ENCODE data around the gene ANG. TPM values are rescaled to one million over a fixed set of nuclear protein-coding genes. Genes with fewer than 3 reads are reported as not detected.
"Not testable (repeated sequence)": the region's sequence is repeated elsewhere in the genome, so short reads cannot be mapped to it uniquely, and the experiment has no call there.

ANG gene
- total and polyA plus RNA-seq, 7 experiments from 2014 or later, result 0.40 to 3.5 (median 1.6) TPM; not detected in 3

GRCh38 chr14:20699931-20700330 is 11.4 kb downstream of the ANG start:
- ChIA-PET CTCF (interaction anchor here (0.5 to 1.7 kb wide), 4 partner anchors 155 to 377 kb away, joined by 3 to 7 read pairs (median 4); no protein-coding TSS in a partner anchor), POLR2A (no interaction called here)
- Mint-ChIP-seq H3K36me3 (no peaks in the 10 kb centered on the region), H3K27ac (no peak overlapping the region), H3K4me3 (no peak overlapping the region), H3K9me3 (no peaks in the 10 kb centered on the region), H3K4me1 (peaks cover 0 to 1% (median 0%) of the 10 kb centered on the region in 7 donors), H3K27me3 (peaks cover 0 to 15% (median 0%) of the 10 kb centered on the region in 5 donors)
- Histone ChIP-seq H3K27me3 (ENCODE audit: control insufficient read depth in 2 of 2, insufficient read depth in 2 of 2, low read length in 2 of 2) (no peaks in the 10 kb centered on the region), H3K27ac (ENCODE audit: low read depth, low read length) (no peak overlapping the region), H3K4me3 (ENCODE audit: low read length) (no peak overlapping the region), H3K9me3 (ENCODE audit: control insufficient read depth in 2 of 3, low read length in 3 of 3) (no peaks in the 10 kb centered on the region), H3K36me3 (ENCODE audit: control insufficient read depth in 2 of 3, insufficient read depth in 3 of 3, low read length in 3 of 3) (no peaks in the 10 kb centered on the region), H3K4me1 (ENCODE audit: control insufficient read depth in 2 of 2, insufficient read depth in 2 of 2, low read length in 2 of 2) (no peaks in the 10 kb centered on the region)
- DNase-seq (no peak), ATAC-seq (no peak)
- intact Hi-C loops (cut with micrococcal nuclease), result loop anchor here in 1 of 2 donors (5.0 kb wide), 1 partner anchor 342 kb away; the partner anchor contains the start of gene RNASE7

GRCh38 chr14:20700965-20701364 is 12.4 kb downstream of the ANG start:
- POLR2A ChIA-PET, ATAC-seq: not testable (repeated sequence)

GRCh38 chr14:20706657-20707355 is 18.2 kb downstream of the ANG start:
- no peak for ATAC-seq
- H3K36me3 ChIP-seq (ENCODE audit: control insufficient read depth in 2 of 3, insufficient read depth in 3 of 3, low read length in 3 of 3), result no peaks in the 10 kb centered on the region
- H3K4me3 ChIP-seq (ENCODE audit: low read length), result no peak overlapping the region
- ChIA-PET CTCF (no interaction called here), POLR2A (no interaction called here)
- Mint-ChIP-seq H3K27me3 (peaks cover 0 to 6% (median 0%) of the 10 kb centered on the region in 5 donors), H3K4me1 (no peaks in the 10 kb centered on the region), H3K9me3 (peaks cover 0 to 3% (median 0%) of the 10 kb centered on the region in 11 donors), H3K4me3 (no peak overlapping the region), H3K36me3 (no peaks in the 10 kb centered on the region), H3K27ac (no peak overlapping the region)
- H3K9me3 ChIP-seq (ENCODE audit: control insufficient read depth in 2 of 3, low read length in 3 of 3), result no peaks in the 10 kb centered on the region
- no peaks in the 10 kb centered on the region for H3K4me1 ChIP-seq (ENCODE audit: control insufficient read depth in 2 of 2, insufficient read depth in 2 of 2, low read length in 2 of 2)
- H3K27me3 ChIP-seq (ENCODE audit: control insufficient read depth in 2 of 2, insufficient read depth in 2 of 2, low read length in 2 of 2), result peaks cover 0 to 5% of the 10 kb centered on the region in 2 donors
- intact Hi-C loops (cut with micrococcal nuclease), result no loop called here
- DNase-seq, result no peak
- no peak overlapping the region for H3K27ac ChIP-seq (ENCODE audit: low read depth, low read length)

More at GRCh38 chr14:20700965-20701364, 12.4 kb downstream of the ANG start:
- H3K4me3 ChIP-seq (ENCODE audit: low read length); H3K36me3 Mint-ChIP-seq; H3K27ac ChIP-seq (ENCODE audit: low read depth, low read length); H3K9me3 ChIP-seq (ENCODE audit: control insufficient read depth in 2 of 3, low read length in 3 of 3); H3K9me3 Mint-ChIP-seq; H3K36me3 ChIP-seq (ENCODE audit: control insufficient read depth in 2 of 3, insufficient read depth in 3 of 3, low read length in 3 of 3); H3K4me1 Mint-ChIP-seq; DNase-seq; H3K27ac Mint-ChIP-seq; H3K27me3 ChIP-seq (ENCODE audit: control insufficient read depth in 2 of 2, insufficient read depth in 2 of 2, low read length in 2 of 2); intact Hi-C loops (cut with micrococcal nuclease); H3K4me3 Mint-ChIP-seq; H3K4me1 ChIP-seq (ENCODE audit: control insufficient read depth in 2 of 2, insufficient read depth in 2 of 2, low read length in 2 of 2): not testable (repeated sequence)
- CTCF ChIA-PET, result interaction anchor here (1.6 to 1.7 kb wide), 2 partner anchors 158 to 173 kb away, joined by 4 to 7 read pairs; no protein-coding TSS in a partner anchor
- peaks cover 0 to 15% (median 0%) of the 10 kb centered on the region in 5 donors for H3K27me3 Mint-ChIP-seq

DNA sequence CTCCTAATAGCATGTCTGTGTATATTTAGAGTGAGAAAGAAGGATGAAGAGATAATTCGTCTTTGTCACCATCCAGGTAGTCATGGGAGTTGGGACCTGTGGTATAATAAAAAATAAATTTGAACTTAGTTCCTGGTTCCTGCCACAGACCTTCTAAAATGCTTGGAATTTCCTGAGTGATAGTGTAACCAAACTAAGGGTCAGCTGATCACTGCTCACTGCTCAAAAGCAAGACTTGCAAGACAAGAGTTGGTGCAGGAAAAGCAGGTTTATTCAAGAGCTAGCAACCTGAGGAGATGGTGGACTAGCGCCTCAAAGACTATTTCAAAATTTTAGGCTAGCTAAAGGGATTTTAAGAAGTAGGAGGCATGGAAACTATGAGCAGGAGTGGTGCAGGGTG is 19.1 kb downstream of the ANG start:
- no peak overlapping the region for H3K27ac Mint-ChIP-seq
- no peak overlapping the region for H3K4me3 Mint-ChIP-seq
- intact Hi-C loops (cut with micrococcal nuclease), result no loop called here
- no peaks in the 10 kb centered on the region for H3K9me3 ChIP-seq (ENCODE audit: control insufficient read depth in 2 of 3, low read length in 3 of 3)
- ATAC-seq (no peak), DNase-seq (no peak)
- no peak overlapping the region for H3K4me3 ChIP-seq (ENCODE audit: low read length)
- CTCF ChIA-PET, result no interaction called here
- H3K27me3 Mint-ChIP-seq, result peaks cover 0 to 6% (median 0%) of the 10 kb centered on the region in 5 donors
- POLR2A ChIA-PET, result no interaction called here
- H3K36me3 ChIP-seq (ENCODE audit: control insufficient read depth in 2 of 3, insufficient read depth in 3 of 3, low read length in 3 of 3), result no peaks in the 10 kb centered on the region
- no peak overlapping the region for H3K27ac ChIP-seq (ENCODE audit: low read depth, low read length)
- H3K4me1 ChIP-seq (ENCODE audit: control insufficient read depth in 2 of 2, insufficient read depth in 2 of 2, low read length in 2 of 2), result no peaks in the 10 kb centered on the region
- H3K36me3 Mint-ChIP-seq, result no peaks in the 10 kb centered on the region
- H3K27me3 ChIP-seq (ENCODE audit: control insufficient read depth in 2 of 2, insufficient read depth in 2 of 2, low read length in 2 of 2), result peaks cover 0 to 5% of the 10 kb centered on the region in 2 donors
- peaks cover 0 to 3% (median 0%) of the 10 kb centered on the region in 11 donors for H3K9me3 Mint-ChIP-seq
- no peaks in the 10 kb centered on the region for H3K4me1 Mint-ChIP-seq

DNA sequence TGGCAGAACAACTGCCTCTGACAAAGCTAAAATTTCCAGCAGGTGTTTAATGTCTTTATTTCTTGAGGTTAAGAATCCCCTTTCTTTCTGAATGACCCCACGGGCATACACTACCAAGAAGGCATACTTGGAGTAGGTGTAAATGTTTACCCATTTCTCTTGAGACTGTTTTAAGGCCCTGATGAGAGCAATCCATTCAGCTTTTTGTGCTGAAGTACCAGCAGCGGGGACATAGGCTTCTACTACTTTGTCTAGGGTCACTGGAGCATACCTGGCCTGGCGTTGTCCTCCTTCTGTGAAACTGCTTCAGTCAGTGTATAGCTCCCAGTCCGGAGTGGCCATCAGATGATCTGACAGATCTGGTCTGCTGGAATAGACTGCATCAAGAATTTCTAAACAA is 22.7 kb downstream of the ANG start:
- no peaks in the 10 kb centered on the region for H3K4me1 ChIP-seq (ENCODE audit: control insufficient read depth in 2 of 2, insufficient read depth in 2 of 2, low read length in 2 of 2)
- intact Hi-C loops (cut with micrococcal nuclease), result no loop called here
- no peak for DNase-seq
- peaks cover 0 to 3% (median 0%) of the 10 kb centered on the region in 5 donors for H3K36me3 Mint-ChIP-seq
- H3K27me3 ChIP-seq (ENCODE audit: control insufficient read depth in 2 of 2, insufficient read depth in 2 of 2, low read length in 2 of 2), result peaks cover 0 to 5% of the 10 kb centered on the region in 2 donors
- ChIA-PET CTCF (interaction anchor here (1.0 kb wide), 1 partner anchor 16 kb away, joined by 3 read pairs; no protein-coding TSS in a partner anchor), POLR2A (no interaction called here)
- H3K9me3 Mint-ChIP-seq, result peaks cover 0 to 8% (median 0%) of the 10 kb centered on the region in 11 donors
- no peak overlapping the region for H3K27ac Mint-ChIP-seq
- peaks cover 0 to 8% (median 5%) of the 10 kb centered on the region in 5 donors for H3K27me3 Mint-ChIP-seq
- no peak overlapping the region for H3K4me3 ChIP-seq (ENCODE audit: low read length)
- no peaks in the 10 kb centered on the region for H3K36me3 ChIP-seq (ENCODE audit: control insufficient read depth in 2 of 3, insufficient read depth in 3 of 3, low read length in 3 of 3)
- peaks cover 0 to 7% (median 6%) of the 10 kb centered on the region in 7 donors for H3K4me1 Mint-ChIP-seq
- ATAC-seq, result no peak
- H3K4me3 Mint-ChIP-seq, result no peak overlapping the region
- H3K27ac ChIP-seq (ENCODE audit: low read depth, low read length), result no peak overlapping the region
- no peaks in the 10 kb centered on the region for H3K9me3 ChIP-seq (ENCODE audit: control insufficient read depth in 2 of 3, low read length in 3 of 3)

- H3K4me3 Mint-ChIP-seq, result no peak overlapping the region
- H3K27me3 Mint-ChIP-seq, result peaks cover 0 to 9% (median 5%) of the 10 kb centered on the region in 5 donors
- Histone ChIP-seq H3K4me1 (ENCODE audit: control insufficient read depth in 2 of 2, insufficient read depth in 2 of 2, low read length in 2 of 2) (no peaks in the 10 kb centered on the region), H3K36me3 (ENCODE audit: control insufficient read depth in 2 of 3, insufficient read depth in 3 of 3, low read length in 3 of 3) (no peaks in the 10 kb centered on the region), H3K4me3 (ENCODE audit: low read length) (no peak overlapping the region), H3K27me3 (ENCODE audit: control insufficient read depth in 2 of 2, insufficient read depth in 2 of 2, low read length in 2 of 2) (peaks cover 0 to 5% of the 10 kb centered on the region in 2 donors), H3K27ac (ENCODE audit: low read depth, low read length) (no peak overlapping the region), H3K9me3 (ENCODE audit: control insufficient read depth in 2 of 3, low read length in 3 of 3) (no peaks in the 10 kb centered on the region)
- DNase-seq (no peak), ATAC-seq (no peak)
- H3K36me3 Mint-ChIP-seq, result peaks cover 0 to 3% (median 0%) of the 10 kb centered on the region in 5 donors
- peaks cover 0 to 7% (median 6%) of the 10 kb centered on the region in 7 donors for H3K4me1 Mint-ChIP-seq
- POLR2A ChIA-PET, result interaction anchor here (0.5 kb wide), 1 partner anchor 43 kb away, joined by 3 read pairs; no protein-coding TSS in a partner anchor
- intact Hi-C loops (cut with micrococcal nuclease), result no loop called here
- H3K9me3 Mint-ChIP-seq, result peaks cover 0 to 8% (median 0%) of the 10 kb centered on the region in 11 donors
- CTCF ChIA-PET, result no interaction called here
- H3K27ac Mint-ChIP-seq, result no peak overlapping the region
Measured at GRCh38 chr14:20711685-20712084, 23.1 kb downstream of the ANG start.
